ENCODE results near the gene MCCC1.
"Not testable (repeated sequence)": the region's sequence is repeated elsewhere in the genome, so short reads cannot be mapped to it uniquely, and the experiment has no call there.

MCCC1 gene

DNA sequence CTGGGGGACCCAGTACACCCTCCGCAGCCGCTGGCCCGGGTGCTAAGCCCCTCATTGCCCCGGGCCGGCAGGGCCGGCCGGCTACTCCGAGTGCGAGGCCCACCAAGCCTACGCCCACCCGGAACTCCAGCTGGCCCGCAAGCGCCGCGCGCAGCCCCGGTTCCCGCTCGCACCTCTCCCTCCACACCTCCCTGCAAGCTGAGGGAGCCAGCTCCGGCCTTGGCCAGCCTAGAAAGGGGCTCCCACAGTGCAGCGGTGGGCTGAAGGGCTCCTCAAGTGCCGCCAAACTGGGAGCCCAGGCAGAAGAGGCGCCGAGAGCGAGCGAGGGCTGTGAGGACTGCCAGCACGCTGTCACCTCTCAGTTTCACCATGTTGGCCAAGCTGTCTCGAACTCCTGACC lies 4.7 kb upstream of the MCCC1 start:
- DNase-seq (ENCODE audit: low read depth): not testable (repeated sequence)

DNA sequence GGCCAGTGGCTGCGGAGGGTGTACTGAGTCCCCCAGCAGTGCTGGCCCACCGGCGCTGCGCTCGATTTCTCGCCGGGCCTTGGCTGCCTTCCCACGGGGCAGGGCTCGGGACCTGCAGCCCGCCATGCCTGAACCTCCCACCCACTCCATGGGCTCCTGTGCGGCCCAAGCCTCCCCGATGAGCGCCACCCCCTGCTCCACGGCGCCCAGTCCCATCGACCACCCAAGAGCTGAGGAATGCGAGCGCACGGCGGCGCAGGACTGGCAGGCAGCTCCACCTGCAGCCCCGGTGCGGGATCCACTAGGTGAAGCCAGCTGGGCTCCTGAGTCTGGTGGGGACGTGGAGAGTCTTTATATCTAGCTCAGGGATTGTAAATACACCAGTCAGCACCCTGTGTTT lies 1.7 kb upstream of the MCCC1 start:
- DNase-seq (ENCODE audit: low read depth): not testable (repeated sequence)

DNA sequence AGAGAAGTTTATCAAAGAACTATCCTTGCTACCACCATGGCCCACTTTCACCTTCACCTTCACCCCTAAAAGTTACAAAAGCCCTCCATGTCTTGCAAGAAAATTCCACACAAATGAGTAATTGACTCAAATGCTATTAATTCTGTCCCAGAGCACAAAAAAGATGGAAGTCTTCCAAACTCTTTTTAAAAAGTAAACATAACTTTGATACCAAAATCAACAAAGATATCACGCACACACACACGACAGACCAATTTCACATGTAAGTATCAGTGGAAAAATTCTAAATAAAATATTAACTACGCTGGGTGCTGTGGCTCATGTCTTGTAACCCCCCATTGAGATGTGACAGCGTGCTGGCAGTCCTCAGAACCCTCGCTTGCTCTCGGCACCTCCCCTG lies 1.1 kb upstream of the MCCC1 start:
- DNase-seq (ENCODE audit: low read depth): peak; percentile 61

- no peak for DNase-seq (ENCODE audit: low read depth)
These were observed 525 bp upstream of the MCCC1 start for GRCh38 chr3:183099838-183100204.

- no peak for DNase-seq (ENCODE audit: low read depth)
These were observed 715 bp downstream of the MCCC1 start for GRCh38 chr3:183098536-183099025.

- DNase-seq (ENCODE audit: low read depth): no peak
These were observed 4.6 kb downstream of the MCCC1 start for GRCh38 chr3:183094711-183095110.

DNA sequence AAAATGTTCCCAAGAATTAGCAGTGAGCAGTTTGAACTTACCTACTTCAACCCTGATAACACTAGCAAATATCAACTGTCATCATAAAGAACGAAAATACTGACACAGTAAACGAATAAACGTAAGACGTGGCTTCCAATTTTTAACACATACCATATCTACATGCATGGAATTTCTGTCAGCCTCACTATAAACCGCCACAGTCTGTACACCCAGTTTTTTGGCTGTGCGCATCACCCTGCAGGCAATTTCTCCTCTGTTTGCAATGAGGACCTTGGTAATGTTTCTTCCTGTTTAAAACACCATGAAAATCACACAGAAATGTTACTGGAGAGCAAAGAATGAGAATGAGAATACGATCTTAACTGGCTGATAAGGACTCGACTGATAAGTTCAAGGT lies 7.0 kb downstream of the MCCC1 start:
- DNase-seq (ENCODE audit: low read depth): no peak

- DNase-seq (ENCODE audit: low read depth): no peak
These were observed 12.1 kb downstream of the MCCC1 start for GRCh38 chr3:183087184-183087583.

- no peak for DNase-seq (ENCODE audit: low read depth)
These were observed 13.5 kb downstream of the MCCC1 start for GRCh38 chr3:183085634-183086390.

GRCh38 chr3:183082355-183082915 lies 16.9 kb downstream of the MCCC1 start:
- DNase-seq (ENCODE audit: low read depth): no peak

DNA sequence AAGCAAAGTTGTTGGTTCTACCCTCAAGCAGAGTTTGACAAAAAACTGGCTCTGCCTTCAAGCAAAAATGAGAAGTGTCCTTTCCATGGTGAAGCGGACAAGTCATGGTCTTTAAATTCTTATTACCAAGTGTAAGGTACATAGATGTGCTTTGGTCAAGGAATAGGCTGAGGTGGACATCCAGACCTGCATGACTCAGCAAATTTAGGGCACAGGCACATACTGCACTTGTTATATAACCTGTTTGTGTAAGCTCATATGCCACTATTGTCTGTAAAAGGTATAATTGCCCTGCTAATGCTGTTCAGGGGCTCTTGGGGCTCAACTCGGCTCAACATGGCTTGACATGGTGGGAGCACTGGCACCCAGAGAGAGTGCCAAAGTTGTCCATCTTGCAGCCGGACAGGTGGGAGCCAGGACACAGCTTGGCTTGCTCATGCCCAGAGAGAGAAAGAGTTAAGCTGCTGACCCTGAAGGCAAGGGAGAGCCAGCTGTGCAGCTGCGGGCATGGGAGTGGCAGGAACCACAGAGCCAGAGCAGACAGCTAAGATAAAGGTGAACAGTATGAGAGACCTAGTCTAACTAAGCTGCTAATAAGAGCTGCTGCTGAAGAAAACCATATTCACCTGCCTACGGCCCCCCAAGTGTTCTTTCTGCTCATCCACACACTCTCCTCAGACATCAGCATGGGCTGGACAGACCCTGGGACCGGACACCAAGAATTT lies 17.7 kb downstream of the MCCC1 start:
- no peak for DNase-seq (ENCODE audit: low read depth)

GRCh38 chr3:183080628-183081027 lies 18.7 kb downstream of the MCCC1 start:
- DNase-seq (ENCODE audit: low read depth): no peak

GRCh38 chr3:183074881-183075280 lies 24.4 kb downstream of the MCCC1 start:
- no peak for DNase-seq (ENCODE audit: low read depth)

DNA sequence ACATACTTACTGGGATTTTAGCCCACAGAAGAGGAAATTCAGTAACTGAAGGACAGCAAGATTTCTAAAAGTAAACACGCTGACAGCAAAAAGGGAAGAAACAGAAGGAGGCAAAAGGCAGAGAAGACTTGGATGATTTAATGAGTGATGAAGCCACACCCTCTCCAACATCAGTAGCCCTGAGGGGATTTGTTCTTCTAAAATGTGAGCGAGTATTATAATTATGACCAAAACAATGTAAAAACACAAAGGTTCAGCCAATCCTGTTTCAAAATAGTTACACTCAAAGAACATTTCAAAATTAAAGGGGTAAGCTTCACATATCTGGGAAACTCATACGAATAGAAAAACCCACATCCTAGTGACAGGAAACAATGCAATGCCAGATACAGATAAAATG lies 25.0 kb downstream of the MCCC1 start:
- peak; percentile 64 for DNase-seq (ENCODE audit: low read depth)

DNA sequence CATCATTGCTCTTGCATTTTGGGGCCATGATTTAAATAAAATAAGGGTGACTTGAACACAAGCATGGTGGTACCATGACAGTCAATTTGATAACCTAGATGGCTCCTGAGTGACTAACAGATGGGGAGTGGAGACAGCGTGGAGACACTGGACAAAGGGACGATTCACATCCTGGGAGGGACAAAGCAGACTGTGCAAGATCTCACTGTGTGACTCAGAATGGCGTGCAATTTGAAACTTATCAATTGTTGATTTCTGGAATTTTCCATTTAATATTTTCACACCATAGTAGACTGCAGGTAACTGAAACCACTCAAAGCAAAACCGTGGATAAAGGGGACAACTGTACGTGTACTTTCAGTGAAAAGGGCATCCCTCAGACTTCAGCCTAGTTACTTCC lies 25.5 kb downstream of the MCCC1 start:
- DNase-seq (ENCODE audit: low read depth): peak; percentile 8

DNA sequence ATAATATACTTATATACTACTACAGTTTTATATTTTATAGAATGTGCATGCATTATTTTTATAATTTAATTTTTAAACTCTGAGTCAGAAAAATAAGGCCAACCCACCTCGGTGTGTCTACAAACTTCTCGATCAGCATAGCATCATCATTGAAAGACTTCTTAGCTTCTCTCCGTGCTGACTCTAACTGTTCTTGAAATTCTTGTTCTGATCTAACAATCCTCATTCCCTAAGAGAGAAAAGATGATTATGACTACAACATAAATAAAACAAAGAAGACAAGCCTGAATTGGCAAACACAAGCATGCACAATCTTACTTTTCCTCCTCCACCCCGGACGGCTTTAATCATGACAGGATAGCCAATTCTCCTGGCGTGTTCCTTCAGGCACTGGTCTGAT lies 28.4 kb downstream of the MCCC1 start:
- no peak for DNase-seq (ENCODE audit: low read depth)

DNA sequence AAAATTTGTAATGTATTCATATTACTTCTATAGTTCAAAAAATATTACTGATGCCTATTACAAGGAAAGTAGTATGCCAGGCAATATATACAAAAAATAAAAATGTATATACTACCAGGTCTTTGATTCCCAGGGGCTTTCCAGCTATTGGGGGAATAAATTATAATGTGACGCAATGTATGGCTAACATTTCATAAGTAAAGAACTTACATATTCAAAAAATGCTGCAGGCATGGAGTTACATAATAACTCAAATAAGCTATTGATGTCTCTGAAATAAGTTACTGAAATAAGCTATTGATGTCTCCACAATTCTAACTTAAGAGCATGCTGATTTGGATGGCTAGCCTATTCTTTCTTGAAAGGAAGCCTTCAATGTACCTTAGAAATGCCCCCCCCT lies 30.2 kb downstream of the MCCC1 start:
- DNase-seq (ENCODE audit: low read depth): no peak

GRCh38 chr3:183066891-183067290 lies 32.4 kb downstream of the MCCC1 start:
- not testable (repeated sequence) for DNase-seq (ENCODE audit: low read depth)

GRCh38 chr3:183064475-183064874 lies 34.8 kb downstream of the MCCC1 start:
- no peak for DNase-seq (ENCODE audit: low read depth)

DNA sequence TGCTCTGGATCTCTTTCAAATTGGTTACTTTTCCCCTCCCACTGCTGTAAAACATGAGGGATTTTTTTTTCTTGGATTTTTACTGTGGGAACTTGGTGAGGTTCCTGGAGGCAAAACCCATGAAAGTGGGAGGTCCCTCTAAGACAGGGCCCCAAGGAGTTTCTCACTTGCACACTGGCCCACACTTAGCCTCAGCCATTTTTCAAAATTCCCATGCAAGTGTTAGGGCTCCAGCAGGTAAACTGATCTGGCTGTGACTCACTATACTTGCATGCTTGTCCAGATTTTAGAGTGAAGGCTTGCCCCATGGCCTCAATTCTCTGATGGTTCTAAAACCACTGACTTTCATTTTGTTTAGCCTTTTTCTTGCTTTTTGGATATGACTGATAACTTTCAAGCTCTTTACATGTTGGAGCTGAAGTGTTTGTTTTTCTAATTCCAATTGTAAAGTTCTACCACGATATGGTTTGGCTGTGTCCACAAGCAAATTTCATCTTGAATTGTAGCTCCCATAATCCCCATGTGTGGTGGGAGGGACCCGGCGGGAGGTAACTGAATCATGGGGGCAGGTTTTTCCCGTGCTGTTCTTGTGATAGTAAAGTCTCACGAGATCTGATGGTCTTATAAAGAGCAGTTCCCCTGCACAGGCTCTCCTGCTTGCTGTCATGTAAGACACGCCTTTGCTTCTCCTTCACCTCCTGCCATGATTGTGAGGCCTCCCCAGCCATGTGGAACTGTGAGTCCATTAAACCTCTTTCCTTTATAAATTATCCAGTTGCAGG lies 37.7 kb downstream of the MCCC1 start:
- peak; percentile 73 for DNase-seq (ENCODE audit: low read depth)

DNA sequence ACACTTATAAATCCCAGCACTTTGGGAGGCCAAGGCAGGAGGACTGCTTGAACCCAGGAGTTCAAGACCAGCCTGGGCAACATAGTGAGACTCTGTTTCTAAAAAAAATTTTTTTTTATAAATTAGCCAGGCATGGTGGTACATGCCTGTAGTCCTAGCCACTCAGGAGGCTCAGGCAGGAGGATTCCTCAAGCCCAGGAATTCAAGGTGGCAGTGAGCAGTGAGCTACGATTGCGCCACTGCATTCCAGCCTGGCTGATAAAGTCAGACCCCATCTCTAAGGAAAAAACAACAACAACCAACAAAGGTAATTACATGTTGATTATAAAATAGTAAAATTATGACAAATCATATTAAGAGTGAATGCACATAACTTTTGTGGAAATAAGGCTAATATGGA lies 40.9 kb downstream of the MCCC1 start:
- DNase-seq (ENCODE audit: low read depth): no peak

- no peak for DNase-seq (ENCODE audit: low read depth)
These were observed 48.6 kb downstream of the MCCC1 start for GRCh38 chr3:183050706-183051105.

All from fibroblast of gingiva (primary cell).